ENCODE results near the gene UBL7.
"Not testable (repeated sequence)": the region's sequence is repeated elsewhere in the genome, so short reads cannot be mapped to it uniquely, and the experiment has no call there.

The UBL7 gene

GRCh38 chr15:74463634-74464033 is 2.7 kb upstream of the UBL7 start:
- DNase-seq = no peak

GRCh38 chr15:74461847-74462511 is 1.0 kb upstream of the UBL7 start:
- DNase-seq = no peak

GRCh38 chr15:74460298-74460697 is 662 bp downstream of the UBL7 start:
- DNase-seq = no peak

- not testable (repeated sequence) for DNase-seq
These were observed 1.2 kb downstream of the UBL7 start for GRCh38 chr15:74459798-74460197.

- no peak for DNase-seq
These were observed 2.5 kb downstream of the UBL7 start for GRCh38 chr15:74458473-74458872.

GRCh38 chr15:74457036-74457435 is 3.9 kb downstream of the UBL7 start:
- DNase-seq = not testable (repeated sequence)

GRCh38 chr15:74454764-74455500 is 6.0 kb downstream of the UBL7 start:
- no peak for DNase-seq

- no peak for DNase-seq
These were observed 6.8 kb downstream of the UBL7 start for GRCh38 chr15:74453925-74454763.

- DNase-seq = no peak
These were observed 8.8 kb downstream of the UBL7 start for GRCh38 chr15:74451861-74452835.

- DNase-seq = no peak
These were observed 9.6 kb downstream of the UBL7 start for GRCh38 chr15:74451322-74451721.

- no peak for DNase-seq
These were observed 11.2 kb downstream of the UBL7 start for GRCh38 chr15:74449643-74450205.

- DNase-seq = no peak
These were observed 11.9 kb downstream of the UBL7 start for GRCh38 chr15:74449095-74449494.

GRCh38 chr15:74445816-74446763 is 14.9 kb downstream of the UBL7 start:
- no peak for DNase-seq

- DNase-seq = no peak
These were observed 16.6 kb downstream of the UBL7 start for GRCh38 chr15:74444106-74445062.

- DNase-seq = no peak
These were observed 17.7 kb downstream of the UBL7 start for GRCh38 chr15:74443100-74443909.

GRCh38 chr15:74442604-74443003 is 18.4 kb downstream of the UBL7 start:
- DNase-seq = no peak

GRCh38 chr15:74442063-74442462 is 18.9 kb downstream of the UBL7 start:
- no peak for DNase-seq

GRCh38 chr15:74441248-74441941 is 19.6 kb downstream of the UBL7 start:
- no peak for DNase-seq
